HEK293 (cell line): ENCODE data around the gene GPHA2.

Experiments used
- HOXA7 ChIP-seq: sonication (generic); formaldehyde crosslinking; IDR thresholded peaks from 2 replicates; pipeline ENCODE4 v1.8.1; 2022; ENCODE audit warnings: missing genetic modification reagents, borderline replicate concordance
- KLF9 ChIP-seq: fragments of 450-650 bp; formaldehyde crosslinking; IDR thresholded peaks from 2 replicates; pipeline ENCODE4 v1.5.1; 2016; ENCODE audit warnings: missing biosample characterization, missing genetic modification characterization, low read depth
- TF ChIP-seq, protein P1 (sequence below): fragments of 450-650 bp; formaldehyde crosslinking; IDR thresholded peaks from 2 replicates; pipeline ENCODE4 v1.5.1; 2016; ENCODE audit warnings: missing biosample characterization, missing genetic modification characterization

DNA sequence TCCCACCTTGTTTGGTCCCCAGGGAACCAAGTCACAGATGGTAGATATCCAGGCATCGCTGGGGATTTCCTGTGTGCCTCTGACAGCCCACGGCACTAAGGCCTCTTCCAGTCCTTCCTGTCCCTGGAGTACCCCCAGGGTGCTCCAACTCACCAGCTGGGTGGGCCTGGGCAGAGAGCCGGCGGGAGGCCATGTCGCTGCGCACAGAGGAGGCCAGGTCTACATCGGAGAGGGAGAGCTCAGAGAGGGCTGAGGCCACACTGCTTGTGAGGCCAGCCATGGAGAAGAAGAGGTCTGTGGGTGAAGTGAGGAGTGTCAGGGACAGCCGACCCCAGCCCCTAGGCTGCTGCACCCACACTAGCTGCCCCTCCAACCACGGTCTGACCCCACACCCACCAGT lies 24.0 kb downstream of the GPHA2 start:
- TF ChIP-seq HOXA7 (CRISPR knock-in tag) (no peak), KLF9 (tag by site-specific recombination) (no peak)
- TF ChIP-seq, protein P1, sequence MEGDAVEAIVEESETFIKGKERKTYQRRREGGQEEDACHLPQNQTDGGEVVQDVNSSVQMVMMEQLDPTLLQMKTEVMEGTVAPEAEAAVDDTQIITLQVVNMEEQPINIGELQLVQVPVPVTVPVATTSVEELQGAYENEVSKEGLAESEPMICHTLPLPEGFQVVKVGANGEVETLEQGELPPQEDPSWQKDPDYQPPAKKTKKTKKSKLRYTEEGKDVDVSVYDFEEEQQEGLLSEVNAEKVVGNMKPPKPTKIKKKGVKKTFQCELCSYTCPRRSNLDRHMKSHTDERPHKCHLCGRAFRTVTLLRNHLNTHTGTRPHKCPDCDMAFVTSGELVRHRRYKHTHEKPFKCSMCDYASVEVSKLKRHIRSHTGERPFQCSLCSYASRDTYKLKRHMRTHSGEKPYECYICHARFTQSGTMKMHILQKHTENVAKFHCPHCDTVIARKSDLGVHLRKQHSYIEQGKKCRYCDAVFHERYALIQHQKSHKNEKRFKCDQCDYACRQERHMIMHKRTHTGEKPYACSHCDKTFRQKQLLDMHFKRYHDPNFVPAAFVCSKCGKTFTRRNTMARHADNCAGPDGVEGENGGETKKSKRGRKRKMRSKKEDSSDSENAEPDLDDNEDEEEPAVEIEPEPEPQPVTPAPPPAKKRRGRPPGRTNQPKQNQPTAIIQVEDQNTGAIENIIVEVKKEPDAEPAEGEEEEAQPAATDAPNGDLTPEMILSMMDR (tag by site-specific recombination) = no peak
